ENCODE data around the gene MMRN2.
"Not testable (repeated sequence)": the region's sequence is repeated elsewhere in the genome, so short reads cannot be mapped to it uniquely, and the experiment has no call there.

The MMRN2 gene

DNA sequence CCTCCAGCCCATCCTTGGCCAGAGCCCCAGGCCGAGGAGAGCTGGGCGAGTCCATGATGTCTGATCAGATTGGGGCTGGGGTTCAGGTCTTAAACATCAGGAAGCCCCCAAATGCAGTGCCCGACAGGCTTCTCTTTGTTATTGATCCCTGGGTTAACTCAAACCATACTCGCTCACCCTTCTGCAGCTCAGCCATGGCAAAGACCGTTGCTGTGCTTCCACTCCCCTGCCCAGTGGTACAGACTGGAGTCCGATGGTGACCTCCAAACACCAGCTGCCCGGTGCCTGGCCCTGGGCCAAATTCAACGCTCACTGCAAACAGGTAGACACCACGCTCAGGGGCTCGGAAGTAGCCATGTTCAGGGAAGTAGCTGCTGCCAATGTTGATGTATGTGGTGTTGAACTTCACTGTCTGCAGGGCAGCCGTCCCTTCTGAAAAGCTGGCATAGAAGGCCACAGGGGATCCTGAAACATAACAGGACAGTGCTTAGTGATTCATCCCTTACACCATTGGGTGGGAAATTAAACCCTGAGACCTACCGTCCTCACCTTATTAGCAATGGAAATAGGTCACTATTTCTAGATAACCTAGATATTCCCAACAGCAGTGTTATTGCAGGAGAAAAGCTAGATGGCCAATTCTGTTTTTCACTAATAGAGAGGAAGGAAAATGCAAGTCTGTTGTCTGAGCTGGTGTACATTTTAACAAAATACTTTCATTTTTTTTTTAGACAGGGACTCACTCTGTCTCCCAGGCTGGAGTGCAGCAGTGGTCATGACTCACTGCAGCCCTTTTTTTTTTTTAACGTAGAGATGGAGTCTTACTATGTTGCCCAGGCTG is 20.5 kb downstream of the MMRN2 start:
- H3K4me3 ChIP-seq (ENCODE audit: control insufficient read depth, low read depth, low read length), result no peak overlapping the region
- no peak for DNase-seq (ENCODE audit: low read depth)
- TF ChIP-seq CTCF (IDR thresholded peaks at IDR 0.05; ENCODE audit: control insufficient read depth, insufficient read depth, low read depth, low read length, missing control alignments), result no peak

DNA sequence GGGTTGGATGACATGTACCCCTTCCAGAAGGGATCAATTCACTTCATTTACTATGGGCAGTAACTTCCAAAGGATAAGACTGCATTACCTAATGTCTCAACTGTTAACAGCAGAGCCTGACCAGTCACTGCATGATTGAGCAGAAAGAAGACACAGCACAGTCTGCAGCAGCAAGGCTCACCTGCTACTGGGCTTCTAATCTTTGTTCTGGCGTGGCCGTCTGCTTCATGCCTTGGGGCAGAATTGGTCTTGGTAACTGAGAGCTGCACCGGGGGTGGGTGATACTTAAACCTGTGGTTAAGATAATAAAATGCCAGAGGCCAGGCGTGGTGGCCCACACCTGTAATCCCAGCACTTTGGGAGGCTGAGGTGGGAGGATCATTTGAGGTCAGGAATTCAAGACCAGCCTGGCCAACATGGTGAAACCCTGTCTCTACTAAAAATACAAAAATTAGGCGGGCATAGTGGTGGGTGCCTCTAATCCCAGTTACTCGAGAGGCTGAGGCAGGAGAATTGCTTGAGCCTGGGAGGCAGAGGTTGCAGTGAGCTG is 23.2 kb downstream of the MMRN2 start:
- DNase-seq (ENCODE audit: low read depth), result not testable (repeated sequence)

DNA sequence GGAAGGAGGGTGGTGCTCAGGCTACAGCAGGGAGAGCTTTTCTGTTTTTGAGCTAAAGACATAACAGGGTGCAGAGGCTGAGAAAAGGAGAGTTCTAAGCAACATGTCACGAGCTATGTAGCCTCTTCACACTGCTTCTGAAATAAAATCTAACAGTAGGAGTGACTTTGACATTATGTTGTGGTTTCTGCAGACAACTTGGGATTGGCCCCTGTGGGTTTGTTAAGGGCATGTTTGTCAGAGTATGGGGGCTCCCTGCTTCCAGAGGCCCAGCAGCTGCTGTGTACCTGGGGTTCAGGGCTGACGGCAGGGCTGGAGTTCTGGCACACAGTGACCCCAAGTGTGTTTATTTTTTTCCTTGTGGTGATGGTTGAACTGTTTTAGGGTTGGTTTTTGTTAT is 24.7 kb downstream of the MMRN2 start:
- no peak for DNase-seq (ENCODE audit: low read depth)
- H3K4me3 ChIP-seq (ENCODE audit: control insufficient read depth, low read depth, low read length), result no peak overlapping the region
- no peak for TF ChIP-seq CTCF (IDR thresholded peaks at IDR 0.05; ENCODE audit: control insufficient read depth, insufficient read depth, low read depth, low read length, missing control alignments)

More for the DNA sequence above, 23.2 kb downstream of the MMRN2 start:
- H3K4me3 ChIP-seq (ENCODE audit: control insufficient read depth, low read depth, low read length), result not testable (repeated sequence)

DNA sequence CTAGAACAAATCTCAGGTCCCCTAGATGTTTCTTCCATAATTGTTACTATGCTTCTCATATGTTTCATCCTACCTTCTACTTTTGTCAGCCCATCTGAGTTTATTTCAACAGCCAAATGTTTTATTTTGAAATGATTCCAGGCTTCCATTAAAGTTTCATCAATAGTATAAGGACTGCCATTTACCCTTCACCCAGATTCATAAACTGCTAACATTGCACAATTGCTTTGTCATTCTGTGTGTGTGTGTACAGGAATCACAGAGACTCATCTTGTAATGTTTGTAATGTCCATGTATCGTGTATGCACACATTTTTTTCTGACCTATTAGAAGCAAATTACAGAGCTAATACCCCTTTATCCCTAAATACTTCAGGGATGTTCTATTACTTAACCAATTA is 25.5 kb downstream of the MMRN2 start:
- H3K4me3 ChIP-seq (ENCODE audit: control insufficient read depth, low read depth, low read length), result no peak overlapping the region
- DNase-seq (ENCODE audit: low read depth), result peak; percentile 58
- no peak for TF ChIP-seq CTCF (IDR thresholded peaks at IDR 0.05; ENCODE audit: control insufficient read depth, insufficient read depth, low read depth, low read length, missing control alignments)

- H3K4me3 ChIP-seq (ENCODE audit: control insufficient read depth, low read depth, low read length), result no peak overlapping the region
- DNase-seq (ENCODE audit: low read depth), result no peak
- no peak for TF ChIP-seq CTCF (IDR thresholded peaks at IDR 0.05; ENCODE audit: control insufficient read depth, insufficient read depth, low read depth, low read length, missing control alignments)
These were observed 27.7 kb downstream of the MMRN2 start for GRCh38 chr10:86929468-86930380.

GRCh38 chr10:86922553-86922961 is 34.9 kb downstream of the MMRN2 start:
- no peak overlapping the region for H3K4me3 ChIP-seq (ENCODE audit: control insufficient read depth, low read depth, low read length)
- DNase-seq (ENCODE audit: low read depth), result no peak
- TF ChIP-seq CTCF (IDR thresholded peaks at IDR 0.05; ENCODE audit: control insufficient read depth, insufficient read depth, low read depth, low read length, missing control alignments), result no peak
